Neural progenitor cell (in vitro differentiated cells): ENCODE results near the gene SMARCAL1.

Experiments used
- EZH2phosphoT487 ChIP-seq: fragments of 200-600 bp; sonication (generic); IDR thresholded peaks from 2 replicates; pipeline ENCODE4 v1.6.1; 2017; ENCODE audit warnings: antibody characterized with exemption
- TF ChIP-seq, protein P1 (sequence below): fragments of 200-600 bp; sonication (generic); IDR thresholded peaks from 2 replicates; pipeline ENCODE4 v1.5.1; 2017; ENCODE audit warnings: antibody characterized with exemption, mild to moderate bottlenecking

DNA sequence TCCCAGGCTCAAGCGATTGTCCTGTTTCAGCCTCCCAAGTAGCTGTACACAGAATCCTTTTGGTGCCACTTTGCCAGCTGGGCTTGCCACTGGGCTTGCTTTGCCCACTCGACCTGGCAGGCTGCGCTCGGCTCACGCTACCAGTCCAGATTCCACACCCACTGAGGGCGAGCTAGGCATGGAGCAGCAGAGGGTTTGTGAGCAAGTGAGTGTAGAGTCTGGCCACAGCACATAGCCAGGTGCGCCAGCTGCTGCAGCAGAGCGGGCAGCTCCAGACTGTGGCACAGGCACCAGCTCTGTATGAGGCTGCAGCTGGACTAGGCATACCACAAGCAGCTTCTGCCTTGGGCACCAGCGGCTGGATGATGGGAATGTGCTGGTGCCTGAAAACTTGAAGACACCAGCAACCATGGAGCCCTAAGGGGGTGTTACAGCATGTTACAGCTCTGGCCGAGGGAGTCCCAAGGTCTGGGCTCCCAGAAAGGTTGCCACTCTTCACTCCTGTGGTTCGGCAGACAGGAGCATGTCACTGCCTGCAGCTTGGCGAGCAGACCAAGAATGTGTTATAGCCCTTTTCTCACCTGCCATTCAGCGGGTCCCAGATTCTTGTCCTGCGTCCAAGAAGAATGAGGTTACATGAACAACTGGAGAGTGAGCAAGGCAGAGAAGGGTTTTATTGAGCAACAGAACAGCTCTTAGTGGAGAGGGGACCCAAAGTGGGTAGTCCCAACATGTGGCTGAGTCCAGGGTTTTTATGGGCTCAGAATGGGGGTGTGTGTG lies 12.9 kb downstream of the SMARCAL1 start:
- TF ChIP-seq, protein P1, sequence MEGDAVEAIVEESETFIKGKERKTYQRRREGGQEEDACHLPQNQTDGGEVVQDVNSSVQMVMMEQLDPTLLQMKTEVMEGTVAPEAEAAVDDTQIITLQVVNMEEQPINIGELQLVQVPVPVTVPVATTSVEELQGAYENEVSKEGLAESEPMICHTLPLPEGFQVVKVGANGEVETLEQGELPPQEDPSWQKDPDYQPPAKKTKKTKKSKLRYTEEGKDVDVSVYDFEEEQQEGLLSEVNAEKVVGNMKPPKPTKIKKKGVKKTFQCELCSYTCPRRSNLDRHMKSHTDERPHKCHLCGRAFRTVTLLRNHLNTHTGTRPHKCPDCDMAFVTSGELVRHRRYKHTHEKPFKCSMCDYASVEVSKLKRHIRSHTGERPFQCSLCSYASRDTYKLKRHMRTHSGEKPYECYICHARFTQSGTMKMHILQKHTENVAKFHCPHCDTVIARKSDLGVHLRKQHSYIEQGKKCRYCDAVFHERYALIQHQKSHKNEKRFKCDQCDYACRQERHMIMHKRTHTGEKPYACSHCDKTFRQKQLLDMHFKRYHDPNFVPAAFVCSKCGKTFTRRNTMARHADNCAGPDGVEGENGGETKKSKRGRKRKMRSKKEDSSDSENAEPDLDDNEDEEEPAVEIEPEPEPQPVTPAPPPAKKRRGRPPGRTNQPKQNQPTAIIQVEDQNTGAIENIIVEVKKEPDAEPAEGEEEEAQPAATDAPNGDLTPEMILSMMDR = no peak
- TF ChIP-seq EZH2phosphoT487 = no peak
